IPS-18c (cell line): Measurements from ENCODE around the gene IL37.

Experiments
- H3K4me3 ChIP-seq: 2 replicates; pipeline ENCODE4 v1.7.0; 2013; ENCODE audit warnings: low read depth, mild to moderate bottlenecking, low read length, moderate library complexity; ENCODE audit not compliant: insufficient read depth
- H3K9me3 ChIP-seq: one replicate; pipeline ENCODE4 v1.6.1; 2013; ENCODE audit warnings: mild to moderate bottlenecking, low read length, moderate library complexity; ENCODE audit not compliant: control insufficient read depth, insufficient read depth

IL37 gene

GRCh38 chr2:112910865-112911264 is at the start of gene IL37:
IL37 (plus strand) TSS chr2:112911165; CDS start chr2:112913013, 1,848 bp downstream.
- H3K9me3 ChIP-seq: peaks cover 6% of the 10 kb centered on the region
- H3K4me3 ChIP-seq: no peak within 1 kb of the TSS

- no peak overlapping the region for H3K4me3 ChIP-seq
- H3K9me3 ChIP-seq: peaks cover 20% of the 10 kb centered on the region
These were observed 46.9 kb upstream of the IL37 start for GRCh38 chr2:112864072-112864471.

GRCh38 chr2:112866128-112866835 is 44.7 kb upstream of the IL37 start:
- peaks cover 14% of the 10 kb centered on the region for H3K9me3 ChIP-seq
- no peak overlapping the region for H3K4me3 ChIP-seq

- no peak overlapping the region for H3K4me3 ChIP-seq
- H3K9me3 ChIP-seq: peaks cover 12% of the 10 kb centered on the region
These were observed 43.0 kb upstream of the IL37 start for GRCh38 chr2:112867701-112868631.

- H3K9me3 ChIP-seq: peaks cover 12% of the 10 kb centered on the region
- H3K4me3 ChIP-seq: no peak overlapping the region
These were observed 41.6 kb upstream of the IL37 start for GRCh38 chr2:112869258-112869842.

GRCh38 chr2:112870841-112871835 is 39.8 kb upstream of the IL37 start:
- H3K4me3 ChIP-seq: no peak overlapping the region
- H3K9me3 ChIP-seq: peaks cover 6% of the 10 kb centered on the region

- H3K4me3 ChIP-seq: no peak overlapping the region
- H3K9me3 ChIP-seq: no peaks in the 10 kb centered on the region
These were observed 34.6 kb upstream of the IL37 start for GRCh38 chr2:112876257-112876970.

GRCh38 chr2:112876971-112877361 is 34.0 kb upstream of the IL37 start:
- H3K4me3 ChIP-seq: no peak overlapping the region
- H3K9me3 ChIP-seq: no peaks in the 10 kb centered on the region

- Histone ChIP-seq H3K9me3 (no peaks in the 10 kb centered on the region), H3K4me3 (no peak overlapping the region)
These were observed 33.5 kb upstream of the IL37 start for GRCh38 chr2:112877423-112877822.

GRCh38 chr2:112879491-112880041 is 31.4 kb upstream of the IL37 start:
- Histone ChIP-seq H3K9me3 (no peaks in the 10 kb centered on the region), H3K4me3 (no peak overlapping the region)

- no peak overlapping the region for H3K4me3 ChIP-seq
- H3K9me3 ChIP-seq: no peaks in the 10 kb centered on the region
These were observed 30.9 kb upstream of the IL37 start for GRCh38 chr2:112880091-112880531.

GRCh38 chr2:112880696-112881095 is 30.3 kb upstream of the IL37 start:
- no peaks in the 10 kb centered on the region for H3K9me3 ChIP-seq

GRCh38 chr2:112881217-112881985 is 29.6 kb upstream of the IL37 start:
- no peak overlapping the region for H3K4me3 ChIP-seq

More at GRCh38 chr2:112880696-112881095, 30.3 kb upstream of the IL37 start:
- H3K4me3 ChIP-seq: no peak overlapping the region

GRCh38 chr2:112883669-112884068 is 27.3 kb upstream of the IL37 start:
- no peak overlapping the region for H3K4me3 ChIP-seq
- H3K9me3 ChIP-seq: no peaks in the 10 kb centered on the region

More at GRCh38 chr2:112881217-112881985, 29.6 kb upstream of the IL37 start:
- no peaks in the 10 kb centered on the region for H3K9me3 ChIP-seq

GRCh38 chr2:112884869-112885505 is 26.0 kb upstream of the IL37 start:
- H3K9me3 ChIP-seq: no peaks in the 10 kb centered on the region

More at GRCh38 chr2:112884869-112885505, 26.0 kb upstream of the IL37 start:
- H3K4me3 ChIP-seq: no peak overlapping the region
